ENCODE results near the gene APBA1.

The APBA1 gene

GRCh38 chr9:69476016-69476415 lies 196.2 kb downstream of the APBA1 start:
- POLR2A ChIA-PET (ENCODE audit: low non-redundant PET), result no interaction called here
- no peak for TF ChIP-seq CTCF (conservative IDR thresholded peaks at IDR 0.05; ENCODE audit: low read depth)
- DNase-seq (ENCODE audit: low spot score), result no peak
- CTCF ChIA-PET, result no interaction called here
- H3K27ac ChIP-seq, result no peak overlapping the region

GRCh38 chr9:69474821-69475220 lies 197.3 kb downstream of the APBA1 start:
- no peak for TF ChIP-seq CTCF (conservative IDR thresholded peaks at IDR 0.05; ENCODE audit: low read depth)
- ChIA-PET CTCF (no interaction called here), POLR2A (ENCODE audit: low non-redundant PET) (no interaction called here)
- no peak overlapping the region for H3K27ac ChIP-seq
- DNase-seq (ENCODE audit: low spot score), result no peak

- ChIA-PET CTCF (interaction anchor here (0.5 kb wide), 2 partner anchors 195 to 384 kb away, joined by 4 read pairs; no protein-coding TSS in a partner anchor), POLR2A (ENCODE audit: low non-redundant PET) (no interaction called here)
- no peak overlapping the region for H3K27ac ChIP-seq
Observed at GRCh38 chr9:69472101-69472620, 200.0 kb downstream of the APBA1 start.

GRCh38 chr9:69471433-69471832 lies 200.7 kb downstream of the APBA1 start:
- no peak overlapping the region for H3K27ac ChIP-seq
- no peak for TF ChIP-seq CTCF (conservative IDR thresholded peaks at IDR 0.05; ENCODE audit: low read depth)
- DNase-seq (ENCODE audit: low spot score), result peak; percentile 38
- ChIA-PET POLR2A (ENCODE audit: low non-redundant PET) (no interaction called here), CTCF (no interaction called here)

More at GRCh38 chr9:69472101-69472620, 200.0 kb downstream of the APBA1 start:
- no peak for TF ChIP-seq CTCF (conservative IDR thresholded peaks at IDR 0.05; ENCODE audit: low read depth)
- DNase-seq (ENCODE audit: low spot score), result no peak

GRCh38 chr9:69470186-69470977 lies 201.8 kb downstream of the APBA1 start:
- no peak overlapping the region for H3K27ac ChIP-seq
- no peak for DNase-seq (ENCODE audit: low spot score)
- no peak for TF ChIP-seq CTCF (conservative IDR thresholded peaks at IDR 0.05; ENCODE audit: low read depth)
- ChIA-PET POLR2A (ENCODE audit: low non-redundant PET) (no interaction called here), CTCF (interaction anchor here (0.6 kb wide), 1 partner anchor 145 kb away, joined by 3 read pairs; no protein-coding TSS in a partner anchor)

GRCh38 chr9:69469136-69469535 lies 203.0 kb downstream of the APBA1 start:
- ChIA-PET POLR2A (ENCODE audit: low non-redundant PET) (no interaction called here), CTCF (no interaction called here)
- H3K27ac ChIP-seq, result no peak overlapping the region
- no peak for TF ChIP-seq CTCF (conservative IDR thresholded peaks at IDR 0.05; ENCODE audit: low read depth)
- no peak for DNase-seq (ENCODE audit: low spot score)
